ENCODE results near the gene PRODH. TPM values are rescaled to one million over a fixed set of nuclear protein-coding genes. Genes with fewer than 3 reads are reported as not detected.

Gene PRODH, protein sequence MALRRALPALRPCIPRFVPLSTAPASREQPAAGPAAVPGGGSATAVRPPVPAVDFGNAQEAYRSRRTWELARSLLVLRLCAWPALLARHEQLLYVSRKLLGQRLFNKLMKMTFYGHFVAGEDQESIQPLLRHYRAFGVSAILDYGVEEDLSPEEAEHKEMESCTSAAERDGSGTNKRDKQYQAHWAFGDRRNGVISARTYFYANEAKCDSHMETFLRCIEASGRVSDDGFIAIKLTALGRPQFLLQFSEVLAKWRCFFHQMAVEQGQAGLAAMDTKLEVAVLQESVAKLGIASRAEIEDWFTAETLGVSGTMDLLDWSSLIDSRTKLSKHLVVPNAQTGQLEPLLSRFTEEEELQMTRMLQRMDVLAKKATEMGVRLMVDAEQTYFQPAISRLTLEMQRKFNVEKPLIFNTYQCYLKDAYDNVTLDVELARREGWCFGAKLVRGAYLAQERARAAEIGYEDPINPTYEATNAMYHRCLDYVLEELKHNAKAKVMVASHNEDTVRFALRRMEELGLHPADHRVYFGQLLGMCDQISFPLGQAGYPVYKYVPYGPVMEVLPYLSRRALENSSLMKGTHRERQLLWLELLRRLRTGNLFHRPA
- polyA plus RNA-seq (2013, experiment 1 of 2) = 0.17 TPM
- polyA plus RNA-seq (2013, experiment 2 of 2) = 0.10 TPM

DNA sequence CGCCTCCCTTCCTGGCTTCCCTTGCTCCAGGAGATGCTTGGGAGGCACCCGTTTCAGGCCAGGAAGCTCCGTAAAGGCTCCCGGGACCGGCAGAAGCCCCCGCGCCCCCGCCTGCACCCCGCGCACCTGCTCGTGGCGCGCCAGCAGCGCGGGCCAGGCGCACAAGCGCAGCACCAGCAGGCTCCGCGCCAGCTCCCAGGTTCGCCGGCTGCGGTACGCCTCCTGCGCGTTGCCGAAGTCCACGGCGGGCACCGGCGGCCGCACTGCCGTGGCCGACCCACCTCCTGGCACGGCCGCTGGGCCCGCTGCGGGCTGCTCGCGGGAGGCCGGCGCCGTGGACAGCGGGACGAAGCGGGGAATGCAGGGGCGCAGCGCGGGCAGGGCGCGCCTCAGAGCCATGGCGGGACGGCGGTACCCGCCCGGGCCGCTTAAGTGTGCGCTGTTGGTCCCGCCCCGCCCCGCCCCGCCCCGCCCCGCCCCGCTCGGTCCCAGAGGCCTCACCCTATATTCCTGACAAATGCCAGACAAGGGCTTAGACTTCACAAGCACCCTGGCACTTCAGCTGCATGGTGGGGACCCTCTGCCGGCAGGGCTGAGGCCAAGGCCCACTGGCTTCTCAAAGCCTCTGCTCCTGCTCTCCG is at the start of gene PRODH:
PRODH (minus strand) TSS at position 405 of the 641 bp plus-strand sequence; CDS start at position 399, 6 bp downstream.
- Histone ChIP-seq H2AFZ (ENCODE audit: low read depth, low read length) (no peak within 1 kb of the TSS), H3K9me3 (ENCODE audit: control insufficient read depth, low read length) (no peaks in the 10 kb centered on the region), H3K36me3 (ENCODE audit: control insufficient read depth in 1 of 2, insufficient read depth in 2 of 2, low read depth in 1 of 2, low read length in 2 of 2) (no peaks in the 10 kb centered on the region), H3K14ac (ENCODE audit: low read length in 2 of 2) (no peak within 1 kb of the TSS), H2BK120ac (ENCODE audit: low read depth, low read length) (no peak within 1 kb of the TSS), H2BK12ac (ENCODE audit: low read length in 2 of 2) (no peak within 1 kb of the TSS), H4K8ac (ENCODE audit: low read length) (no peak within 1 kb of the TSS), H2BK15ac (ENCODE audit: low read depth, poor library complexity, severe bottlenecking) (no peak within 1 kb of the TSS), H2BK5ac (ENCODE audit: low read depth, low read length, poor library complexity, severe bottlenecking) (no peak within 1 kb of the TSS), H3K9ac (ENCODE audit: low read length) (no peak within 1 kb of the TSS), H3K4me1 (ENCODE audit: control insufficient read depth, insufficient read depth, low read depth, low read length) (no peaks in the 10 kb centered on the region), H3K27me3 (ENCODE audit: control insufficient read depth in 1 of 2, insufficient read depth in 1 of 2, low read length in 2 of 2) (no peaks in the 10 kb centered on the region), H3K4ac (ENCODE audit: low read depth in 1 of 2, low read length in 2 of 2) (no peak within 1 kb of the TSS), H4K91ac (ENCODE audit: low read length) (no peak within 1 kb of the TSS), H3K4me2 (ENCODE audit: low read length, poor library complexity, severe bottlenecking) (no peak within 1 kb of the TSS), H2AK5ac (ENCODE audit: low read length, severe bottlenecking) (no peak within 1 kb of the TSS), H3K4me3 (ENCODE audit: insufficient read depth in 1 of 2, low read depth in 1 of 2, low read length in 2 of 2) (no peak within 1 kb of the TSS), H3K79me1 (replicated peaks; ENCODE audit: low read length, poor library complexity, severe bottlenecking) (no peaks in the 10 kb centered on the region), H3K27ac (ENCODE audit: low read length, poor library complexity, severe bottlenecking) (no peak within 1 kb of the TSS), H3K23ac (ENCODE audit: low read length in 2 of 2) (no peak within 1 kb of the TSS), H3K18ac (ENCODE audit: low read depth in 1 of 2, low read length in 2 of 2) (no peak within 1 kb of the TSS)
- no CpG with 5 or more reads among the region's 67 CpGs for WGBS
- DNase-seq = no peak

DNA sequence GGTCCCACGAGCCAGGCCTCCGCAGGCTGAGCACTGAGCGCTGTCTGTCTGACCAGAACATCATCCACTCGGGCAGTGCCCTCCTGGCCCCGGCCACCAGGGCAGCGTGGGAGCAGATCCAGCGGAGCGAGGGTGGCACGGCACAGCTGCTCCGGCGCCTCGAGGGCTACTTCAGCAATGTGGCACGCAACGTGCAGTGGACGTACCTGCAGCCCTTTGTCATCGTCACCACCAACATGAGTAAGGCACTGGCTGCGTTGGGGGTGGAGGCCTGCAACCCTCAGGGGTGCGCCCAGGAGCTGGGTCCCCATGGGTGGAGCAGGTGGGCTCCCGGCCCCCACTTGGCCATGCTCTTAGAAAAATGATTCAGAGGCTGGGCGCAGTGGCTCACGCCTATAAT is 49.7 kb upstream of the PRODH start:
- H3K4me1 ChIP-seq (ENCODE audit: control insufficient read depth, insufficient read depth, low read depth, low read length) = no peaks in the 10 kb centered on the region

DNA sequence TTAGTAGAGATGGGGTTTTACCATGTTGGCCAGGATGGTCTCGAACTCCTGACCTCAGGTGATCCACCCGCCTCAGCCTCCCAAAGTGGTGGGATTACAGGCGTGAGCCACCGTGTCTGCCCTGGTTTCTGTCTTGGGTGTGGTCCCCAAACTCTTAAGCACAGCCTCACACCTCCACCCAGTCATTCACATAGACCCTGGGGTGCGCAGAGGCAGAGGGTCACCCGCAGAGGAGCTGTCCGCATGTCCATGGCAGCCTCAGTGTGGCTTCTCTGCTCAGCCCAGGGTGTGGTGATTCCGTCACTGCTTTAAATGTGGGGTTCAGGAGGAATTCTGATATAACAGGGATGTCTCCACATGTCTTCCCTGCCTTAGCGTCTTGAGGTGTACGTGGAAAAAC is 48.5 kb upstream of the PRODH start:
- Histone ChIP-seq H3K4me1 (ENCODE audit: control insufficient read depth, insufficient read depth, low read depth, low read length) (no peaks in the 10 kb centered on the region), H4K91ac (ENCODE audit: low read length) (no peak overlapping the region), H2BK5ac (ENCODE audit: low read depth, low read length, poor library complexity, severe bottlenecking) (no peak overlapping the region), H3K79me1 (replicated peaks; ENCODE audit: low read length, poor library complexity, severe bottlenecking) (no peaks in the 10 kb centered on the region), H2AK5ac (ENCODE audit: low read length, severe bottlenecking) (no peak overlapping the region), H4K8ac (ENCODE audit: low read length) (no peak overlapping the region), H3K27ac (ENCODE audit: low read length, poor library complexity, severe bottlenecking) (no peak overlapping the region), H2BK12ac (ENCODE audit: low read length in 2 of 2) (no peak overlapping the region), H3K18ac (ENCODE audit: low read depth in 1 of 2, low read length in 2 of 2) (no peak overlapping the region), H3K23ac (ENCODE audit: low read length in 2 of 2) (no peak overlapping the region), H3K14ac (ENCODE audit: low read length in 2 of 2) (no peak overlapping the region), H3K27me3 (ENCODE audit: control insufficient read depth in 1 of 2, insufficient read depth in 1 of 2, low read length in 2 of 2) (peaks cover 3 to 14% of the 10 kb centered on the region in 2 experiments), H3K9me3 (ENCODE audit: control insufficient read depth, low read length) (peaks cover 11% of the 10 kb centered on the region), H2AFZ (ENCODE audit: low read depth, low read length) (no peak overlapping the region), H3K4me3 (ENCODE audit: insufficient read depth in 1 of 2, low read depth in 1 of 2, low read length in 2 of 2) (no peak overlapping the region), H3K9ac (ENCODE audit: low read length) (no peak overlapping the region), H3K4me2 (ENCODE audit: low read length, poor library complexity, severe bottlenecking) (no peak overlapping the region), H3K36me3 (ENCODE audit: control insufficient read depth in 1 of 2, insufficient read depth in 2 of 2, low read depth in 1 of 2, low read length in 2 of 2) (no peaks in the 10 kb centered on the region), H3K4ac (ENCODE audit: low read depth in 1 of 2, low read length in 2 of 2) (no peak overlapping the region), H2BK120ac (ENCODE audit: low read depth, low read length) (no peak overlapping the region), H2BK15ac (ENCODE audit: low read depth, poor library complexity, severe bottlenecking) (no peak overlapping the region)
- no peak for DNase-seq
- WGBS = 91% methylated on average over 6 of the region's 10 CpGs

More for the DNA sequence above, 49.7 kb upstream of the PRODH start:
- Histone ChIP-seq H4K8ac (ENCODE audit: low read length) (no peak overlapping the region), H2AFZ (ENCODE audit: low read depth, low read length) (no peak overlapping the region), H3K23ac (ENCODE audit: low read length in 2 of 2) (no peak overlapping the region), H3K4me2 (ENCODE audit: low read length, poor library complexity, severe bottlenecking) (no peak overlapping the region), H2BK5ac (ENCODE audit: low read depth, low read length, poor library complexity, severe bottlenecking) (no peak overlapping the region), H4K91ac (ENCODE audit: low read length) (no peak overlapping the region), H3K18ac (ENCODE audit: low read depth in 1 of 2, low read length in 2 of 2) (no peak overlapping the region), H3K27me3 (ENCODE audit: control insufficient read depth in 1 of 2, insufficient read depth in 1 of 2, low read length in 2 of 2) (peaks cover 3 to 26% of the 10 kb centered on the region in 2 experiments), H2BK12ac (ENCODE audit: low read length in 2 of 2) (no peak overlapping the region), H3K9ac (ENCODE audit: low read length) (no peak overlapping the region), H3K9me3 (ENCODE audit: control insufficient read depth, low read length) (peaks cover 5% of the 10 kb centered on the region), H3K14ac (ENCODE audit: low read length in 2 of 2) (peak overlapping the region in 1 of 2 experiments; percentile 22), H2BK15ac (ENCODE audit: low read depth, poor library complexity, severe bottlenecking) (no peak overlapping the region), H3K4me3 (ENCODE audit: insufficient read depth in 1 of 2, low read depth in 1 of 2, low read length in 2 of 2) (no peak overlapping the region), H3K27ac (ENCODE audit: low read length, poor library complexity, severe bottlenecking) (no peak overlapping the region), H2AK5ac (ENCODE audit: low read length, severe bottlenecking) (no peak overlapping the region), H2BK120ac (ENCODE audit: low read depth, low read length) (no peak overlapping the region), H3K36me3 (ENCODE audit: control insufficient read depth in 1 of 2, insufficient read depth in 2 of 2, low read depth in 1 of 2, low read length in 2 of 2) (no peaks in the 10 kb centered on the region), H3K4ac (ENCODE audit: low read depth in 1 of 2, low read length in 2 of 2) (no peak overlapping the region), H3K79me1 (replicated peaks; ENCODE audit: low read length, poor library complexity, severe bottlenecking) (no peaks in the 10 kb centered on the region)
- DNase-seq = no peak
- 91% methylated on average over 21 of the region's 21 CpGs for whole genome bisulfite sequencing

DNA sequence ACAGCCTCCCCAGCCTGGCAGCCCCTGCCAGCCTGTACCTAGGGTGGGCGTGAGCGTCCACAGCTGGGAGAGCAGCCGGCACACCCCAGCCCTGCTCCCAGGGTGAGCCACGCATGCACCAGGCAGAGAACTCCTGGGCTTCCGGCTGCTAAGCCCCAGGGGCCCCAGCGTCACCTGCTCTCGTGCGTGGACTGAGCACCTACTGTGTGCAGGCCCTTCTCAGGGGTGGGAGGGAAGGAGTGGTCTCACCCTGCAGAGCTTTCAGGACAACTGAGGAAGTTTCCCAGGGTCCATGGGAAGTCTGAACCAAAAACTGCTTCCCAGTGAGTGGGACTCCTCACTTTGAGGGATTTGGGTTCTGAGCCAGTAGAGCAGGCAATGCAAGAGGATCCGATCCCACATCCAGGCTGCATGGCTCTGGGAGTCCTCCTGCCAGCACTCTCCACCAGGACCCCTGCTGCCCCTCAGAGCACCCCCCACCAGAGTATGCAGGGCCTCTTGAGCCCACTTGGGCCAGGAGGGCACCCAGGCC is 47.1 kb upstream of the PRODH start:
- Histone ChIP-seq H3K23ac (ENCODE audit: low read length in 2 of 2) (no peak overlapping the region), H3K4me2 (ENCODE audit: low read length, poor library complexity, severe bottlenecking) (no peak overlapping the region), H3K27ac (ENCODE audit: low read length, poor library complexity, severe bottlenecking) (no peak overlapping the region), H2AK5ac (ENCODE audit: low read length, severe bottlenecking) (no peak overlapping the region), H3K36me3 (ENCODE audit: control insufficient read depth in 1 of 2, insufficient read depth in 2 of 2, low read depth in 1 of 2, low read length in 2 of 2) (no peaks in the 10 kb centered on the region), H3K27me3 (ENCODE audit: control insufficient read depth in 1 of 2, insufficient read depth in 1 of 2, low read length in 2 of 2) (peaks cover 3 to 6% of the 10 kb centered on the region in 2 experiments), H2AFZ (ENCODE audit: low read depth, low read length) (no peak overlapping the region), H3K4ac (ENCODE audit: low read depth in 1 of 2, low read length in 2 of 2) (no peak overlapping the region), H3K18ac (ENCODE audit: low read depth in 1 of 2, low read length in 2 of 2) (no peak overlapping the region), H3K9me3 (ENCODE audit: control insufficient read depth, low read length) (peaks cover 17% of the 10 kb centered on the region), H2BK12ac (ENCODE audit: low read length in 2 of 2) (no peak overlapping the region), H3K9ac (ENCODE audit: low read length) (no peak overlapping the region), H2BK120ac (ENCODE audit: low read depth, low read length) (no peak overlapping the region), H3K14ac (ENCODE audit: low read length in 2 of 2) (no peak overlapping the region), H2BK5ac (ENCODE audit: low read depth, low read length, poor library complexity, severe bottlenecking) (no peak overlapping the region), H3K4me1 (ENCODE audit: control insufficient read depth, insufficient read depth, low read depth, low read length) (no peaks in the 10 kb centered on the region), H3K4me3 (ENCODE audit: insufficient read depth in 1 of 2, low read depth in 1 of 2, low read length in 2 of 2) (peak overlapping the region in 1 of 2 experiments; percentile 37), H4K8ac (ENCODE audit: low read length) (no peak overlapping the region), H2BK15ac (ENCODE audit: low read depth, poor library complexity, severe bottlenecking) (no peak overlapping the region), H3K79me1 (replicated peaks; ENCODE audit: low read length, poor library complexity, severe bottlenecking) (no peaks in the 10 kb centered on the region), H4K91ac (ENCODE audit: low read length) (no peak overlapping the region)
- DNase-seq = no peak
- 90% methylated on average over 9 of the region's 9 CpGs for WGBS

Measured in mesenchymal stem cell (in vitro differentiated cells and primary cell).